HG03064 (cell line): ENCODE data around the gene RAB5B.
"Not testable (repeated sequence)": the region's sequence is repeated elsewhere in the genome, so short reads cannot be mapped to it uniquely, and the experiment has no call there.

Source experiments
- ATAC-seq: cut with Tn5 transposase; IDR thresholded peaks from one replicate; pipeline ENCODE4 v1.9.1; 2021; ENCODE audit warnings: low read depth; ENCODE audit not compliant: unreplicated experiment

The RAB5B gene

GRCh38 chr12:55981882-55982281, 8.0 kb downstream of the RAB5B start:
- ATAC-seq: not testable (repeated sequence)

DNA sequence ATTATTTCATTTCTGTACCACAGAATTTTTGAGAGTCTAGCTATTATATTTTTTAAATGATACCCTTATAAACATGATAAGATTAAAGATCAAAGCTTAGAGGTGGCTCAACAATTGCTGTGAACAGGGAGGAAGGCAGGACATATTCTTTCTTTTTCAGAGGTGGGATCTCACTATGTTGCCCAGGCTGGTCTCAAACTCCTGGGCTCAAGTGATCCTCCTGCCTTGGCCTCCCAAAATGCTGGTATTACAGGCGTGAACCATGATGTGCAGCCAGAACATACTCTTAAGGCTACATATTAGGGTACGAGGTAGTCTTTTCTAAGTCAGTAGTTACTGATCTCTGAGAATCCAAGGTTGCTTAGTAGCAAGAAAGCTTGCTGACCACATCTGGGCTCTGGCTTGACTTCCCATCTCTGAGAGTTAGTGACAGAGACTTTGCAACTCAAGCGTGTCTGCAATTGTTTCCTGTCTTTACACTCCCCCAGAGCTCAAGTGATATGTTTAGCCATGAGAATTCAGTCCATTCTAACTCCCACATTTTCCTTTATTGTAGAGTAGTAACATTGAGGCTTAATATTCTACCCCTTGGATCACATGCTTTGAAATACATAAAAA, 8.6 kb downstream of the RAB5B start:
- peak; percentile 93 for ATAC-seq

- ATAC-seq: no peak
Observed at GRCh38 chr12:55983232-55983842, 9.5 kb downstream of the RAB5B start.

DNA sequence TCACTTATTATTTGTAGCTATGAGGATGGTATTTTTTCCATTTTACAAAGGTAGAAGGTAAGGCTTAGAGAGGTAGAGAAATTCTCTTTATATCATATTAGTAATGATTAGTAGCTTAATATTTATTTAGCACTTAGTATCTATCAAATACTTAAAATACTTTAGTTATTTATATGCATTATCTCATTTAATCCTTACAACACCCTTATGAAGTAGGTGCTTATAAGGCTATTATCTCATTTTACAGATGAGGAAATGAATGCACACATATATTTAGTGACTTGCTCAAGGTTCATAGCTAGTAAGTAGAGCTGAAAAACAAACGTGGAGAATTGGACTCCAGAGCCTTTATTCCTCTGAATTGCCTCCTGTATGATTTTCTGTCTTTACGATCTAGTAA, 11.0 kb downstream of the RAB5B start:
- no peak for ATAC-seq

DNA sequence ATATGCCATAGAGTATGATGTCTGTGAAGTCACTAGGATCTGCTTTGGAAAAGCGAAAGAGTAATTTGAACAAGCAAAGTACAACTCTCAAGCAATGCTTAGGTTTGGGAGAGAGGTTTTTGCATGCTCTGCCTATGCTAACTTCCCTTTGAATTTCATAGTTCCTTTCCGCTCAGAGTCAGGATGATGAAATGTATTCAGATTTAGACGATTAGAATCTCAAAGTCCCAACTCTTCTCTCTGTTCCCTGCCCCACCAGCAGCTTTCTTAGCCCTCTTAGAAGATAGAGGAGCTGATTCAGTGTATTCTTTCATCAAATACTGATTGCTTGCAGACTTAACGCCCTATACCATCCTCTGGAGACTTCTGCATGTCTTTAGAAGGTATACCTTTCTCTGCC, 11.5 kb downstream of the RAB5B start:
- ATAC-seq: no peak

- ATAC-seq: not testable (repeated sequence)
Observed at GRCh38 chr12:55985976-55986375, 12.1 kb downstream of the RAB5B start.

DNA sequence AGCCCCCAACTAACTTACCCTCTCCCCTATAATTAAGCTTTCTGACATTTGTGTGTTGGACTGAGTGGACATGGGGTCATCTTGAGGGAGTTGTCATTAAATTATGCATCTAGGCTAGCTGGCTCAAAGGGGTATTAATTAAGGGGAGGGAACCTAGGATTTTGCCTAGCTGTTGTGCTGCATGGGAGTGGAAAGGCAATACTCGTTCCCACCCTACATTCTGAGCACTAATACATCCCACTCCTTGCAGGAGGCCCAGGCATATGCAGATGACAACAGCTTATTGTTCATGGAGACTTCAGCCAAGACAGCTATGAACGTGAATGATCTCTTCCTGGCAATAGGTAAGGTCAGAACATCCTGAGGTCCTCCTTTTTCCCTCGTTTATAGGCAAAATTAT, 17.2 kb downstream of the RAB5B start:
- no peak for ATAC-seq

- ATAC-seq: no peak
Observed at GRCh38 chr12:55993230-55993853, 19.5 kb downstream of the RAB5B start.

GRCh38 chr12:55995366-55995765, 21.5 kb downstream of the RAB5B start:
- no peak for ATAC-seq

- ATAC-seq: no peak
Observed at GRCh38 chr12:55996201-55996714, 22.4 kb downstream of the RAB5B start.

GRCh38 chr12:55996715-55997534, 23.0 kb downstream of the RAB5B start, which contains the start of gene SUOX:
SUOX (plus strand) TSS chr12:55997276; CDS start chr12:56002222, 4,946 bp downstream.
- ATAC-seq: peak; percentile 98

- ATAC-seq: no peak
Observed at GRCh38 chr12:55997535-55997859, 23.6 kb downstream of the RAB5B start.

DNA sequence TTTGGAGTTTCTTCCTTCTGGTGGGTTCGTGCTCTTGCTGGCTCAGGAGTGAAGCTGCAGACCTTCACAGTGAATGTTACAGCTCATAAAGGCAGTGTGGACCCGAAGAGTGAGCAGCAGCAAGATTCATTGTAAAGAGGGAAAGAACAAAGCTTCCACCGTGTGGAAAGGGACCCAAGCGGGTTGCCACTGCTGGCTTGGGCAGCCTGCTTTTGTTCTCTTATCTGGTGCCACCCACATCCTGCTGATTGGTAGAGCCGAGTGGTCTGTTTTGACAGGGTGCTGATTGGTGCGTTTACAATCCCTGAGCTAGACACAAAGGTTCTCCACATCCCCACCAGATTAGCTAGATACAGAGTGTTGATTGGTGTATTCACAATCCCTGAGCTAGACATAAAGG, 25.6 kb downstream of the RAB5B start:
- not testable (repeated sequence) for ATAC-seq

GRCh38 chr12:55999999-56000540, 26.2 kb downstream of the RAB5B start:
- ATAC-seq: not testable (repeated sequence)

GRCh38 chr12:56001487-56002100, 27.7 kb downstream of the RAB5B start:
- ATAC-seq: no peak

DNA sequence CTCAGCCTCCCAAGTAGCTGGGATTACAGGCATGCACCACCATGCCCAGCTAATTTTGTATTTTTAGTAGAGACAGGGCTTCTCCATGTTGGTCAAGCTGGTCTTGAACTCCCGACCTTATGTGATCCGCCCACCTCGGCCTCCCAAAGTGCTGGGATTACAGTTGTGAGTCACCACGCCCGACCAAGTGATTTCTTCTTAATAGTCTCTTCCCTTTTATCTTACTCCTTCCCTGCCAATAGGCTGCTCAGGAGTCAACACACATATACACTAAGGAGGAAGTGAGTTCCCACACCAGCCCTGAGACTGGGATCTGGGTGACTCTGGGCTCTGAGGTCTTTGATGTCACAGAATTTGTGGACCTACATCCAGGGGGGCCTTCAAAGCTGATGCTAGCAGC, 29.5 kb downstream of the RAB5B start:
- ATAC-seq: not testable (repeated sequence)

GRCh38 chr12:56004211-56004610, 30.3 kb downstream of the RAB5B start:
- ATAC-seq: no peak

- ATAC-seq: peak; percentile 49
Observed at GRCh38 chr12:56007564-56008559, 34.0 kb downstream of the RAB5B start.

DNA sequence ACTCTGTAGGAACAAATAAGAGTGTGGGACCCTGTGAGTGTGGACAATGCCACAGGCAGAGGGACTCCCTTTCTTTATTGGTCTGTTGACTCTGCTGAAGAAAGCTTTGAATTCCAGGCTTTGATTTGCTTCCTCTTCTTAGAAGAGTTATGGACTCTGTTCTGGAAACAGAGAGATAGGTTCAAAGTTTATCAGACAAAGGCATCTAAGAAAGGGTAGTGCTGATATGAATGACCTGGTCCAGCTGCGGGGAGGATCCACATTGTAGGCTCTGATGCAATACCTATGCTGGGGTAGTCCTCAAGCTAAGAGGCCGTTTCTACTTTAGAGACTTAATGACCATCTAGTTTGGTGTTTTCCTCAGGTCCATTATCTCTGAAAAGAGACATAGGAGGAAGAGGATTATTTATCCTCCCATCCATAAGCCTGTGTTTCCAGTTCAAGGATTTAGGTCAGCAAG, 36.3 kb downstream of the RAB5B start:
- ATAC-seq: no peak
